ENCODE measurements around the gene MPZL1.

DNA sequence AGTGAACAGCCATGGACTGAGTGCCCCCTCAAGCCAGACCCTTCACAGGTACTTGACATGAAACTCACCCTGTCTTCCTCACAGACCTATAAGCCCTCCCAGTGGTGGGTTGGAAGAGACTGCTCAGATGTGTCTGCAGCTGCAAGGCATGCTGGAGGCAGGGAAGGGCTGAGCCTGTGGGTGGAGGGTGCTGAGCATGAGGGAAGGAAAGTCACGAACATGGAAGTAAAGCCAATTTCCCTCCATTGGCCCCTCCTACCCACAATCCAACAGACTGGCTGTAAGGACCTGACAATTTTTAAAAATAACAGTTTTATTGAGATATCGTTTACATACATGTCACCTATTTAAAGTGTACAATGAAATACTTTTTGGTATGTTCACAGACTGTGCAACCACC, 47.6 kb upstream of the MPZL1 start:
- TF ChIP-seq, protein P1, sequence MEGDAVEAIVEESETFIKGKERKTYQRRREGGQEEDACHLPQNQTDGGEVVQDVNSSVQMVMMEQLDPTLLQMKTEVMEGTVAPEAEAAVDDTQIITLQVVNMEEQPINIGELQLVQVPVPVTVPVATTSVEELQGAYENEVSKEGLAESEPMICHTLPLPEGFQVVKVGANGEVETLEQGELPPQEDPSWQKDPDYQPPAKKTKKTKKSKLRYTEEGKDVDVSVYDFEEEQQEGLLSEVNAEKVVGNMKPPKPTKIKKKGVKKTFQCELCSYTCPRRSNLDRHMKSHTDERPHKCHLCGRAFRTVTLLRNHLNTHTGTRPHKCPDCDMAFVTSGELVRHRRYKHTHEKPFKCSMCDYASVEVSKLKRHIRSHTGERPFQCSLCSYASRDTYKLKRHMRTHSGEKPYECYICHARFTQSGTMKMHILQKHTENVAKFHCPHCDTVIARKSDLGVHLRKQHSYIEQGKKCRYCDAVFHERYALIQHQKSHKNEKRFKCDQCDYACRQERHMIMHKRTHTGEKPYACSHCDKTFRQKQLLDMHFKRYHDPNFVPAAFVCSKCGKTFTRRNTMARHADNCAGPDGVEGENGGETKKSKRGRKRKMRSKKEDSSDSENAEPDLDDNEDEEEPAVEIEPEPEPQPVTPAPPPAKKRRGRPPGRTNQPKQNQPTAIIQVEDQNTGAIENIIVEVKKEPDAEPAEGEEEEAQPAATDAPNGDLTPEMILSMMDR (conservative IDR thresholded peaks at IDR 0.05; ENCODE audit: low read length): no peak
- no peak for TF ChIP-seq EZH2phosphoT487 (IDR thresholded peaks at IDR 0.05; ENCODE audit: borderline replicate concordance, low read depth, low read length)
